ENCODE data around the gene TOPORS.

DNA sequence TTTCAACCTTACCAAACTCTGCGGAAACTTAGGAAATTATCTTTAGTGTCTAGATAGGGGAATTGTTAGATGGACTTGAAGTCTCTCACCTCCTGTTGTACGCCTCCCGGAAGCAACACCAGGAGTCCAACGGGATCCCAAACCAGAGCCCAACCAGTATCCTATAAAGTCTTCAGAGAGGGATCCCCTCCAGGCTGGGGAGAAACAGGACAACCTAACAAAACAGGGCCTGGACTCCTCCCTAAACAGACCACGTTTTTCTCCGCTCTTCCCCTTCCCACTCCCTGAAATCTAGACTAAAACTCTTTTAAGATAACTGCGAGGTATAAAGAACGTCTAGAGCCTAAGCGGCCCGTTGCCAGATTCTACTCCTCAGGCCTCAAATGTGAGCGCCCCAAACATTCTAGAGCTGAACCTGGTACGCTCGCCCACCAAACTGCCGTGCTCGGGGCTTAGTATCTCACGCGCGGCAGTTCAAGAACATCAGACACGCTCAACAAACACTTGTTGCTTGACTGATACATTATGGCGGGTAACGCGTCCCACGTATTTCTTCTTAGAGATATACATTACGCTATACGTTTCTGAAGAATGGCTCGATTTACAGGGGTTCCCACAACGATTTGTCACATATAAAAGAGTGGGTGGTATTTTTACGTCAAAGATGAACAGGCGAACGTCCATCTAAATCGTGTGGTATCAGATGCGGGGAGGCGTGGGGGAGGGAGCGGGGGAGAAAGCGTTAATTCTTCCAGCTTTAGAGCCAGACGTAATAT, 922 bp downstream of the TOPORS start:
- TF ChIP-seq, protein P1, sequence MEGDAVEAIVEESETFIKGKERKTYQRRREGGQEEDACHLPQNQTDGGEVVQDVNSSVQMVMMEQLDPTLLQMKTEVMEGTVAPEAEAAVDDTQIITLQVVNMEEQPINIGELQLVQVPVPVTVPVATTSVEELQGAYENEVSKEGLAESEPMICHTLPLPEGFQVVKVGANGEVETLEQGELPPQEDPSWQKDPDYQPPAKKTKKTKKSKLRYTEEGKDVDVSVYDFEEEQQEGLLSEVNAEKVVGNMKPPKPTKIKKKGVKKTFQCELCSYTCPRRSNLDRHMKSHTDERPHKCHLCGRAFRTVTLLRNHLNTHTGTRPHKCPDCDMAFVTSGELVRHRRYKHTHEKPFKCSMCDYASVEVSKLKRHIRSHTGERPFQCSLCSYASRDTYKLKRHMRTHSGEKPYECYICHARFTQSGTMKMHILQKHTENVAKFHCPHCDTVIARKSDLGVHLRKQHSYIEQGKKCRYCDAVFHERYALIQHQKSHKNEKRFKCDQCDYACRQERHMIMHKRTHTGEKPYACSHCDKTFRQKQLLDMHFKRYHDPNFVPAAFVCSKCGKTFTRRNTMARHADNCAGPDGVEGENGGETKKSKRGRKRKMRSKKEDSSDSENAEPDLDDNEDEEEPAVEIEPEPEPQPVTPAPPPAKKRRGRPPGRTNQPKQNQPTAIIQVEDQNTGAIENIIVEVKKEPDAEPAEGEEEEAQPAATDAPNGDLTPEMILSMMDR (IDR thresholded peaks at IDR 0.05; ENCODE audit: borderline replicate concordance, extremely low read depth, low read length, poor library complexity, severe bottlenecking) = no peak
- TF ChIP-seq EZH2 (IDR thresholded peaks at IDR 0.05; ENCODE audit: borderline replicate concordance, low read depth, low read length, severe bottlenecking) = no peak
